Activated T-helper 2 cell treated with anti-CD3 and anti-CD28 coated beads, Interferon-gamma antibody, Interleukin-2, Interleukin-4, amounts not matched to agents 10 μg/mL and 5 μg/mL and 100 μg/mL, durations not matched to agents 14 hours and 24 hours and 36 hours (primary cell): ENCODE results near the gene SLC9A3. TPM values are rescaled to one million over a fixed set of nuclear protein-coding genes. Genes with fewer than 3 reads are reported as not detected.
"Not testable (repeated sequence)": the region's sequence is repeated elsewhere in the genome, so short reads cannot be mapped to it uniquely, and the experiment has no call there.

ENCODE experiments used
- DNase-seq: peaks from one replicate; pipeline ENCODE4 v3.0.0; 2021; ENCODE audit warnings: low spot score
- H3K27ac Mint-ChIP-seq: one replicate; pipeline ENCODE4 v1.8.0; 2021; ENCODE audit warnings: mixed read lengths
- H3K27me3 Mint-ChIP-seq: one replicate; pipeline ENCODE4 v1.8.0; 2021; ENCODE audit warnings: low read depth, mixed read lengths
- H3K36me3 Mint-ChIP-seq: one replicate; pipeline ENCODE4 v1.8.0; 2021; ENCODE audit warnings: low read depth, mixed read lengths
- H3K4me1 Mint-ChIP-seq: one replicate; pipeline ENCODE4 v1.8.0; 2021; ENCODE audit warnings: low read depth, mixed read lengths
- H3K4me3 Mint-ChIP-seq: one replicate; pipeline ENCODE4 v1.8.0; 2021; ENCODE audit warnings: low read depth, mild to moderate bottlenecking, moderate library complexity, mixed read lengths
- H3K9me3 Mint-ChIP-seq: one replicate; pipeline ENCODE4 v1.8.0; 2021; ENCODE audit warnings: mixed read lengths
- intact Hi-C: fragments of 100-400 bp; cut with micrococcal nuclease; formaldehyde crosslinking; loops from one replicate; pipeline ENCODE4 v1.15.1; 2023
- total RNA-seq: library from RNA; stranded (reverse); gene quantifications from 2 replicates; pipeline ENCODE4 v1.2.3, GENCODE V29; 2022

SLC9A3 gene
- total RNA-seq, 1 donor from 2014 or later = 2.4 TPM

DNA sequence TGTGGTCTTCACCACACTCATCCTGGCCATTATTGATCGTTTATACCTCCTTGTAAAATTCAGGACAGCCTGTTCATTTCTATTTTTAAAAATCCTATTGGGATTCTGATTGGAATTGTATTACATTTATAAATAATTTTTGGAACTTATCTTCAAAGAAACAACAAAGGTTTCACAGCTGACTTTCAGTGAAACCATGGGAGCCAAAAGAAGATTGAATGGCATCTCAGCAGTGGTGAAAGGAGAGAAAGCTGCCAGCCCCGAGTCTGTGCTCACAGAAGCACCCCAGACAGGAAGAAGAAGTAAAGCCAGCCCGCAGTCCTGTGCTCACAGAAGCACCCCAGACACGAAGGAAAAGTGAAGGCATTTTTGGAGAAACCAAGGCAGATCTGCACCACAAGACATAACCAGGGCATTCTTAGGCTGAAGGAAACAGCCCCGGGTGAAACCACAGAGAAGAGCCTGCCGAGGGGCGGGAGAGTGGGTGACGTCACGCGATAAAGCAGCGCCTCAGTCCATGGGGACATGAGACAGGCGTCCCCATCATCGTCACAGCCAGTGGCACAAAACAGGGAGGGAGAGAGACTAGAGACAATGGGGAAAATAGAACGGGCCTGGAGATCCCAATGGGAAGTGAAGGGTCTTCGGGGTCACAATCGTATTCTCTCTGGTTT lies 42.5 kb upstream of the SLC9A3 start:
- Mint-ChIP-seq H3K4me3 (no peak overlapping the region), H3K36me3 (no peaks in the 10 kb centered on the region), H3K27ac (no peak overlapping the region), H3K27me3 (peaks cover 14% of the 10 kb centered on the region), H3K9me3 (no peaks in the 10 kb centered on the region), H3K4me1 (no peaks in the 10 kb centered on the region)
- DNase-seq = no peak
- intact Hi-C loops = no loop called here

- no peak for DNase-seq
- no peaks in the 10 kb centered on the region for H3K4me1 Mint-ChIP-seq
- no peaks in the 10 kb centered on the region for H3K9me3 Mint-ChIP-seq
- H3K27ac Mint-ChIP-seq = no peak overlapping the region
- intact Hi-C loops = no loop called here
- no peaks in the 10 kb centered on the region for H3K36me3 Mint-ChIP-seq
- peaks cover 14% of the 10 kb centered on the region for H3K27me3 Mint-ChIP-seq
- no peak overlapping the region for H3K4me3 Mint-ChIP-seq
These were observed 41.7 kb upstream of the SLC9A3 start for GRCh38 chr5:565782-566440.

DNA sequence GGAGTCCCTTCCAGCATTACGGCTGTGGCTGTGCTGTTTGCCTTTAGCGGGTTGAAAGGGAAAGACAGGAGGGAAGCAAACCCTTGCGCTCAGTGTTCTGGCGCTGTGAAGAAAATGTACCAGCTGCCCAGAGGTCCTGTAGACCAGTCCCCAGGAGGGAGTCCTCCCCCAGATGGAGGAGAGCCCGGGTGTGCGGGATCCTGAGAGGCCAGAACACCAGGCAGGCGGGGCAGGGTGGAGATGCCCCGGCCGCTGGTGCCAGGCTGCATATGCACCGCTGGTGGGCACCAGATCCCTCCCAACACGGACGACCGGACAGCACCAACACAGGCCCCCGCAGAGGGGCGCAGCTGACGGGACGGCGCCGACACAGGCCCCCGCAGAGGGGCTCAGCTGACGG lies 37.2 kb upstream of the SLC9A3 start:
- intact Hi-C loops = no loop called here

GRCh38 chr5:560792-561166 lies 36.5 kb upstream of the SLC9A3 start:
- no peak for DNase-seq
- Mint-ChIP-seq H3K9me3 (no peaks in the 10 kb centered on the region), H3K27me3 (peaks cover 8% of the 10 kb centered on the region), H3K36me3 (no peaks in the 10 kb centered on the region), H3K4me3 (no peak overlapping the region), H3K4me1 (no peaks in the 10 kb centered on the region), H3K27ac (no peak overlapping the region)
- intact Hi-C loops = no loop called here

More for the DNA sequence above, 37.2 kb upstream of the SLC9A3 start:
- H3K36me3 Mint-ChIP-seq = no peaks in the 10 kb centered on the region
- no peak for DNase-seq
- peaks cover 13% of the 10 kb centered on the region for H3K27me3 Mint-ChIP-seq
- no peaks in the 10 kb centered on the region for H3K9me3 Mint-ChIP-seq
- no peak overlapping the region for H3K4me3 Mint-ChIP-seq
- no peak overlapping the region for H3K27ac Mint-ChIP-seq
- H3K4me1 Mint-ChIP-seq = no peaks in the 10 kb centered on the region

DNA sequence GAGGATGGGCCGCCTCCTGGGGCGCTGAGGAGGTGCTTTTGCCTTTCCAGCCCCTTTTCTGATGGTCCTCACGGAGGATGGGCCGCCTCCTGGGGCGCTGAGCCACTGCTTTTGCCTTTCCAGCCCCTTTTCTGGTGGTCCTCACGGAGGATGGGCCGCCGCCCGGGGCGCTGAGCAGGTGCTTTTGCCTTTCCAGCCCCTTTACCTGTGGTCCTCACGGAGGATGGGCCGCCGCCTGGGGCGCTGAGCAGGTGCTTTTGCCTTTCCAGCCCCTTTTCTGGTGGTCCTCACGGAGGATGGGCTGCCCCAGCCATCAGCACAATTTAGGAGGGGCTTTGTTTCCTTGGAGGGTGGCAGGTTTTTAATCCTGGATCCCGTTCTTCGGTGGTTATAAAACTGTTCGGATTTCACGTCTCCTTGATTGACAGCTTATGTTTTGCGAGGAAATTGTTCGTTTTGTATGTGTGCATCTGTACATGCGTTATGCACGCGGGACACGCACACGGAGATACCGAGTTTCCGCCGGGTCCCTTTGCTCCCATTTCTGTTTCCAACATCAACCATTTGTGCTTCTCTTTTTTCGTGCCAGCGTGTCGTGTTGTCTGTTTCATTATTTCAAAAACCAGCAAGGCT lies 34.7 kb upstream of the SLC9A3 start:
- Mint-ChIP-seq H3K9me3 (no peaks in the 10 kb centered on the region), H3K27ac (no peak overlapping the region), H3K4me1 (no peaks in the 10 kb centered on the region), H3K27me3 (peaks cover 7% of the 10 kb centered on the region), H3K4me3 (no peak overlapping the region), H3K36me3 (no peaks in the 10 kb centered on the region)
- intact Hi-C loops = no loop called here
- no peak for DNase-seq

- H3K36me3 Mint-ChIP-seq = no peaks in the 10 kb centered on the region
- DNase-seq = no peak
- intact Hi-C loops = no loop called here
- no peak overlapping the region for H3K4me3 Mint-ChIP-seq
- H3K4me1 Mint-ChIP-seq = no peaks in the 10 kb centered on the region
- no peaks in the 10 kb centered on the region for H3K9me3 Mint-ChIP-seq
- peaks cover 8% of the 10 kb centered on the region for H3K27me3 Mint-ChIP-seq
- H3K27ac Mint-ChIP-seq = no peak overlapping the region
These were observed 34.1 kb upstream of the SLC9A3 start for GRCh38 chr5:558326-558725.

GRCh38 chr5:557917-558316 lies 33.7 kb upstream of the SLC9A3 start:
- H3K4me1 Mint-ChIP-seq, H3K27me3 Mint-ChIP-seq, DNase-seq, H3K36me3 Mint-ChIP-seq, H3K4me3 Mint-ChIP-seq, H3K9me3 Mint-ChIP-seq, H3K27ac Mint-ChIP-seq, intact Hi-C loops: not testable (repeated sequence)

DNA sequence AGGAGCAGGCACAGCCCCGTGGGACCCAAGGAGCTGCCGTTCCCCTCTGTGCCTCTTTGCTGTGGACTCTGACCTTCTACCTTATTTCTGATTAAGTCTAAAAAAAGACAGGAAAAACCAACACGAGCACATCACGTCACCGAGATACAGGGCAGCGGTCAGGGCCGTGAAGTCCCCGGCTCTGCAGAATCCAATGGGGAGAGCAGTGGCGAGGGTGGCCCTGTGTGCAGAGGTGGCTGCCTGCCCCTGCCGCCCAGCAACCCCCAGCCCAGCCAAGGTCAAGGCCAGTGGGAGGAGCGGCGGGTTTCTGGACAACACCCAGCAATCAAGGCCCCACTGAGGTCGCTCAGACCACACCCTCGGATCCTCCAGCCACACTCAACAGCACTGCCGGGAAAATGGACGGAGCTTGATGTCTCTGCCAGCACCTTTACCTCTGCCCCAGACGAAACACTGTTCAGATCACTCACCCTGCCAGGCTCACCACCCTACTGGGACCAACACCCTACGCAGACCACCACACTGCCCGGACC lies 32.7 kb upstream of the SLC9A3 start:
- Mint-ChIP-seq H3K9me3 (no peaks in the 10 kb centered on the region), H3K36me3 (no peaks in the 10 kb centered on the region)

DNA sequence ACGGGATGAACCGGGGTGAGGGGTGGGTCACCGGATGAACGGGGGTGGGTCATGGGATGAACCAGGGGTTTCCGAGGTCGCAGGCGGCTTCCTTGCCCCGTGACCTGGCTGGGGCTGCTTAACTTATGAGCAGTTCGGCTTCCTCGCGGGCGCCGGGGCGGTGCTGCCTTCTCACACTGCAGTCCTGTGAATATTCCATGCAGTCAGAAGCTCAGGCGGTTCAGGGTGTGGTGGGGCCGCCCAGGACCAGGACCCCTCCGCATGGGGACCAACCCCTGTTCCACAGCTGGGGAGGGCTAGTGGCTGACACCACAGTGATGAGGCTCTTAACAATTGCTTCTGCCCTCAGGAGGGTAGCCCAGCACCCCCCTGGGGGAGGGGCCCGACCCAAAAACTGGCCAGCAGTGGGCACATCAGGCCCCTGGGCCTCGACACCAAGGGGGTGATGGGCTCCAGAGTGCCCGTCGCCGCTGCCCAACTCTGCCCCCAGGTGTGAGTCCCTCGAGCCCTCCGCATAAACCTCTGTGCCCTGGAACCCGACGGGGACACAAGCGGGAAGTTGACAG lies 30.9 kb upstream of the SLC9A3 start:
- Mint-ChIP-seq H3K4me1 (no peaks in the 10 kb centered on the region), H3K9me3 (no peaks in the 10 kb centered on the region), H3K36me3 (no peaks in the 10 kb centered on the region), H3K27me3 (peaks cover 10% of the 10 kb centered on the region), H3K4me3 (no peak overlapping the region), H3K27ac (no peak overlapping the region)
- no peak for DNase-seq
- intact Hi-C loops = no loop called here

More for the DNA sequence above, 32.7 kb upstream of the SLC9A3 start:
- no peak for DNase-seq
- intact Hi-C loops = no loop called here
- Mint-ChIP-seq H3K27me3 (peaks cover 8% of the 10 kb centered on the region), H3K4me3 (no peak overlapping the region), H3K27ac (no peak overlapping the region), H3K4me1 (no peaks in the 10 kb centered on the region)

GRCh38 chr5:554284-554988 lies 30.2 kb upstream of the SLC9A3 start:
- no peak overlapping the region for H3K27ac Mint-ChIP-seq
- intact Hi-C loops = no loop called here
- H3K9me3 Mint-ChIP-seq = no peaks in the 10 kb centered on the region
- no peaks in the 10 kb centered on the region for H3K36me3 Mint-ChIP-seq
- DNase-seq = no peak
- H3K4me1 Mint-ChIP-seq = no peaks in the 10 kb centered on the region
- H3K4me3 Mint-ChIP-seq = no peak overlapping the region
- peaks cover 14% of the 10 kb centered on the region for H3K27me3 Mint-ChIP-seq

- intact Hi-C loops = no loop called here
- Mint-ChIP-seq H3K4me1 (no peaks in the 10 kb centered on the region), H3K9me3 (no peaks in the 10 kb centered on the region), H3K27ac (no peak overlapping the region), H3K4me3 (no peak overlapping the region), H3K27me3 (peaks cover 17% of the 10 kb centered on the region), H3K36me3 (no peaks in the 10 kb centered on the region)
- DNase-seq = no peak
These were observed 29.6 kb upstream of the SLC9A3 start for GRCh38 chr5:553874-554273.

GRCh38 chr5:551406-551805 lies 27.2 kb upstream of the SLC9A3 start:
- Mint-ChIP-seq H3K27ac (no peak overlapping the region), H3K36me3 (no peaks in the 10 kb centered on the region), H3K4me1 (peaks cover 4% of the 10 kb centered on the region), H3K9me3 (no peaks in the 10 kb centered on the region), H3K4me3 (no peak overlapping the region), H3K27me3 (peaks cover 21% of the 10 kb centered on the region)
- intact Hi-C loops = no loop called here
- DNase-seq = no peak
